MM.1S (cell line): ENCODE measurements around the gene FAM3B.

Source experiments
- EZH2 ChIP-seq: fragments of 300-600 bp; sonication (generic); optimal IDR thresholded peaks from 2 replicates; pipeline ENCODE3; 2017; ENCODE audit warnings: low read depth, mild to moderate bottlenecking, antibody characterized with exemption, low read length, mixed read lengths
- EZH2phosphoT487 ChIP-seq: fragments of 300-600 bp; sonication (generic); IDR thresholded peaks from 2 replicates; pipeline ENCODE4 v1.6.1; 2018; ENCODE audit warnings: antibody characterized with exemption, low read length
- TF ChIP-seq, protein P1 (sequence below): fragments of 300-600 bp; sonication (generic); IDR thresholded peaks from 2 replicates; pipeline ENCODE4 v1.5.1; 2016; ENCODE audit warnings: antibody characterized with exemption, low read length, mixed read lengths

DNA sequence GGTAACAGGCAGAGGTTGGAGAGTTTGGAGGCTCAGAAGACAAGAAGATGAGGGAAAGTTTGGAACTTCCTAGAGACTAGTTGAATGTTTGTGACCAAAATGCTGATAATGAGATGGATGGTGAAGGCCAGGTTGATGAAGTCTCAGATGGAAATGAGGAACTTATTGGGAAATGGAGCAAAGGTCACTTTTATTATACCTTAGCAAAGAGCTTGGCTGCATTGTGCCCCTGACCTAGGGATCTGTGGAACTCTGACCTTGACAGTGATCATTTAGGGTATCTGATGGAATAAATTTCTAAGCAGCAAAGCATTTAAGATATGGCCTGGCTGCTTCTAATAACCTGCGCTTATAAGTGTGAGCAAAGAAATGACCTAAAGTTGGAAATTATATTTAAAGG lies 17.2 kb downstream of the FAM3B start:
- TF ChIP-seq EZH2 (no peak), EZH2phosphoT487 (no peak)
- TF ChIP-seq, protein P1, sequence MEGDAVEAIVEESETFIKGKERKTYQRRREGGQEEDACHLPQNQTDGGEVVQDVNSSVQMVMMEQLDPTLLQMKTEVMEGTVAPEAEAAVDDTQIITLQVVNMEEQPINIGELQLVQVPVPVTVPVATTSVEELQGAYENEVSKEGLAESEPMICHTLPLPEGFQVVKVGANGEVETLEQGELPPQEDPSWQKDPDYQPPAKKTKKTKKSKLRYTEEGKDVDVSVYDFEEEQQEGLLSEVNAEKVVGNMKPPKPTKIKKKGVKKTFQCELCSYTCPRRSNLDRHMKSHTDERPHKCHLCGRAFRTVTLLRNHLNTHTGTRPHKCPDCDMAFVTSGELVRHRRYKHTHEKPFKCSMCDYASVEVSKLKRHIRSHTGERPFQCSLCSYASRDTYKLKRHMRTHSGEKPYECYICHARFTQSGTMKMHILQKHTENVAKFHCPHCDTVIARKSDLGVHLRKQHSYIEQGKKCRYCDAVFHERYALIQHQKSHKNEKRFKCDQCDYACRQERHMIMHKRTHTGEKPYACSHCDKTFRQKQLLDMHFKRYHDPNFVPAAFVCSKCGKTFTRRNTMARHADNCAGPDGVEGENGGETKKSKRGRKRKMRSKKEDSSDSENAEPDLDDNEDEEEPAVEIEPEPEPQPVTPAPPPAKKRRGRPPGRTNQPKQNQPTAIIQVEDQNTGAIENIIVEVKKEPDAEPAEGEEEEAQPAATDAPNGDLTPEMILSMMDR: no peak
